ENCODE measurements around the gene WDR37. TPM values are rescaled to one million over a fixed set of nuclear protein-coding genes. Genes with fewer than 3 reads are reported as not detected.
A peak's percentile ranks its signal among the peaks of the same experiment; 100 is the strongest.
"Not testable (repeated sequence)": the region's sequence is repeated elsewhere in the genome, so short reads cannot be mapped to it uniquely, and the experiment has no call there.

WDR37 gene
- total RNA-seq, 1 experiment from 2014 or later = 7.6 TPM

DNA sequence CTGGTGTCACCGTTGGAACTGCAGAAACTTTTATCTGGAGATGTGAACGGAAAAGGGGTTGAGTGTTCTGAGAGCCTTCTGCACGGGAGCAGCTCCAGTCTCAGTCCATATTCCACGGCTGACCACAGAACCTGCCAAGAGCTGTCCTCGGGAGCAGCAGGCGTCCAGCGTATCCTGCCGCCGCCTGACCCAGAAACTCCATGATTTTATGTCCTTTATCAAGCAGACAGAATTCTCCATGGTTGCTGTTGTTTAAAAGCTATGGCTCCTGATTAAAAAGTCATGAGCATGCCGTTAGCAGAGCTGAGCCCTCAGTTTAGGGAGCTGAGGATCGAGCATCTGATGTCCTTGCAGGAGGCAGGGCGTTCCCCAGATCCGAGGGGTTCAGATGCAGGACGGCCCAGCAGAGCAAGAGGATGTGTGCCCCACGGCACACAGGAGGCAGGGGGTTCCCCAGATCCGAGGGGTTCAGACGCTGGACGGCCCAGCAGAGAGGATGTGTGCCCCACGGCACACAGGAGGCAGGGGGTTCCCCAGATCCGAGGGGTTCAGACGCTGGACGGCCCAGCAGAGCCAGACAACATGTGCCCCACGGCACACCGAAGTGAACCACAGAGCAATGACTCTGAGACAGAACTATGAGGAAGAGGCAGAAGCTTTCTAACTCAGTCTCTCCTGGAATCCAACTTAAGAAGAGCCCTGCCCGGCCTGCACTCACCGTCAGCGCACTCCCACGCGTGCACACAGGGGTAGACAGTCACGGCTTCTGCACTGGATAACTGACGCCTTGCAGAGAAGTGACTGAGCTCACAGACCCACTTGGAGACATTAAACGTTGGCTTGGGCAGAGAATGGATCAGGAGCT lies 96.4 kb downstream of the WDR37 start:
- in situ Hi-C loops (cut with HindIII; ENCODE audit: low pct_unique_long_range_greater_than_20kb, low sequenced_read_pairs) = no loop called here
- DNase-seq (ENCODE audit: low read depth, low spot score) = no peak

GRCh38 chr10:1153251-1153763 lies 97.1 kb downstream of the WDR37 start:
- DNase-seq (ENCODE audit: low read depth, low spot score) = peak; percentile 6
- in situ Hi-C loops (cut with HindIII; ENCODE audit: low pct_unique_long_range_greater_than_20kb, low sequenced_read_pairs) = no loop called here

DNA sequence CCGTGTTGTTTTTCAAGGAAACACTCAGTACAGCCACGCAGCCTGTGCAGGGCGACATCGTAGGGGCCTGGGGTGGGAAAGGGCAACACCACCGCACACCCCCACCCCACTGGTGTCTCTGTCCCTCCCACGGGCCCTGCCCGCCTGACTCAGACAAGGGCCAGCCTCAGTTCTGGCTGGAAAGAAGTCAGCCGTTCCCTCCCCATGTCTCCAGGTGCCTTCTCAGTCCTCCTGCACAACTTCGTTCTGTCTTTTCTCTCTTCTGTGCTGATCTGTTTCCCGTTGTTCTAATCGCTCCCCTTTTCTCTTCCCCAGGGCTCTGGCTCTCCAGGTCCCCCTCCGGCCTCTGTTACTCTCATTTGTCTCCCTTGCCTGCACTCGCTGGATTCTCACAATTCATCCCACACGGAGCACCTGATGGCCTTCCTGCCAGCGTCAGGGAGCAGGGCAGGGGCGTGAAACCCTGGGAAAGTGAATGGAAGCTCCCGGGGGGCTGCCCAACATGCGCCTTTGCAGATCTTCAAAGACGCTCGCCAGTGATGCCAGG lies 97.7 kb downstream of the WDR37 start:
- in situ Hi-C loops (cut with HindIII; ENCODE audit: low pct_unique_long_range_greater_than_20kb, low sequenced_read_pairs) = no loop called here
- DNase-seq (ENCODE audit: low read depth, low spot score) = no peak

GRCh38 chr10:1154531-1155295 lies 98.5 kb downstream of the WDR37 start:
- DNase-seq (ENCODE audit: low read depth, low spot score) = no peak
- in situ Hi-C loops (cut with HindIII; ENCODE audit: low pct_unique_long_range_greater_than_20kb, low sequenced_read_pairs) = no loop called here

DNA sequence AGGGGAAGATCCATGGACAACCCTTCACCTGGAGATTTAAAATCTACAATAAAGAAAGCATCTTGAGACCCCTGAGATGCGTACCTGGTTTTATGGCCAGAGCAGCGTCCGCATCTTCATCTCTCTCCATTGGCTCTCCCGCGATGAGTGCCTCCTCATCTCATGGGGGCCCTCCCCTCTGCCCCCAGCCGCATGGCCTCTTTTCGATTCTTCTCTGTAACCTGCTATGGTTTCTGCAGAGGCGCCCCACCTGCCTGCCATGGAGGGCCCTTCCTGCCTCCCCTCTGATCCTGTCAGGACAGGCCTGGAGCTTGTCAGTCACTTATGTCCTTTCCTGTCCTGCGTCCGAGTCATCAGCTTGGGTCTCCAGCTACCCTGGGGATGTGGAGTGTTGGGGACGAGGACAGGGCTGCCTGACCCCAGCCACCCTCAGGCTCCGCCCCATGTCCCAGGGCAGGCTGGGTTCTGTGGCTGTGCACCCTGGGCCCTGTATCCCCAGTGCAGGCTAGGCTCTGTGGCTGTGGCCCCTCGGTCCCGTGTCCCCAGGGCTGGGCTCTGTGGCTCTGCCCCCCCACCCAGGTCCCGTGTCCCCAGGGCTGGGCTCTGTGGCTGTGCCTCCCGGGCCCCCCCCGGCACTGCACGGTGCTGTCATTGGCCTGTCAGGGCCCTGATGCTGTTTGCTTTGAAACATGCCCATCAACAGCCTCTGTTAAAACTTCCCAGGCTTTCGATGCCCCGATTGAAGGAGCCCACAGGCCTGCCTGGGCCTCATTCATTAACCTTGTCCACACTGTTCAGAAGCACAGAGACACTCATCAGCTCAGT lies 99.8 kb downstream of the WDR37 start:
- DNase-seq (ENCODE audit: low read depth, low spot score) = no peak
- in situ Hi-C loops (cut with HindIII; ENCODE audit: low pct_unique_long_range_greater_than_20kb, low sequenced_read_pairs) = no loop called here

GRCh38 chr10:1156616-1156886 lies 100.4 kb downstream of the WDR37 start:
- in situ Hi-C loops (cut with HindIII; ENCODE audit: low pct_unique_long_range_greater_than_20kb, low sequenced_read_pairs) = no loop called here
- DNase-seq (ENCODE audit: low read depth, low spot score) = no peak

DNA sequence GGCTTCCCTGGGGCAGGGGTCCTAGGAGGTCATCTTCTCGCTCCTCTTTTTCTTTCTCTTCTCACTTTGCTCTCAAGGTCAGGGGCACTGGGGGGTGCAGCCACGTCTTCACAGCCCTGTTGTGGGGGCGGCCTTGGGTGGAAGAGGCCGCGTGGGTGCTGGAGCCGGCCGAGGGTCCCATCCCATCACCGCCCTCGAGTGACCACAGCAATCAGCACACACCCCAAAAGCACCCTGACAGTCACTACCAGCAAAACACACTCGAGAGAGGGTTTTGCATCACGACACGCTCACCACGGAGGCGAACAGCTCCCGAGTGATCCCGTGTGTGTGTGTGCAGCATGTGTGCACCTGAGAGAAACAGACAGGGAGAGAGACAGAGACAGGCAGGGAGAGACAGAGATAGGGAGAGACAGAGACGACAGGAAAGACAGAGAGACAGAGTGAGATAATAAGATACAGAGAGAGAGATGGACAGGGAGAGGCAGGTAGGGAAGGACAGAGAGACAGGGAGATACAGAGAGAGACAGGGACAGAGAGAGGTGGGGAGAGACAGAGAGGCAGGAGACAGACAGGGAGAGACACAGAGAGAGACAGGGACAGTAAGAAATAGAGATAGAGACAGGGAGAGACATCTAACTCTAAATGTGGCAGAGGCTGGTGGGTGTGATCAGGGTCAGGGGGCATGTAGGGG lies 100.9 kb downstream of the WDR37 start:
- in situ Hi-C loops (cut with HindIII; ENCODE audit: low pct_unique_long_range_greater_than_20kb, low sequenced_read_pairs) = no loop called here
- DNase-seq (ENCODE audit: low read depth, low spot score) = no peak

DNA sequence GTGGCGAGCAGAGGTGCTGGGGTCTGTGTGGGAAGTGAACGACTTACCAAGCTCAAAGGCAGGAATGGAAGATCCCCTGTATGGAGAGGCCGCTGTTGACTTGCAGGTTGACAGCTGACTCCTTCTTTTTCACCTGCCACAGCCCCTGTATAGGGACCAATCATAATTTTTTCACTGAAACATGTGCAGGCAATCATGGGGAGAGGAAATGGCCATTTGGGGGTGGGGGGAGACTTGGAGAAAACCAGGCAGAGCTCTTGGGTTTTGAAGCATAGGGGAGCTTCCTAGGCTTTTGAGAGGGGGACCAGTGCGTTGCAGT lies 101.4 kb downstream of the WDR37 start:
- DNase-seq (ENCODE audit: low read depth, low spot score) = no peak
- in situ Hi-C loops (cut with HindIII; ENCODE audit: low pct_unique_long_range_greater_than_20kb, low sequenced_read_pairs) = no loop called here

GRCh38 chr10:1158066-1158465 lies 101.9 kb downstream of the WDR37 start:
- in situ Hi-C loops (cut with HindIII; ENCODE audit: low pct_unique_long_range_greater_than_20kb, low sequenced_read_pairs) = no loop called here
- no peak for DNase-seq (ENCODE audit: low read depth, low spot score)

DNA sequence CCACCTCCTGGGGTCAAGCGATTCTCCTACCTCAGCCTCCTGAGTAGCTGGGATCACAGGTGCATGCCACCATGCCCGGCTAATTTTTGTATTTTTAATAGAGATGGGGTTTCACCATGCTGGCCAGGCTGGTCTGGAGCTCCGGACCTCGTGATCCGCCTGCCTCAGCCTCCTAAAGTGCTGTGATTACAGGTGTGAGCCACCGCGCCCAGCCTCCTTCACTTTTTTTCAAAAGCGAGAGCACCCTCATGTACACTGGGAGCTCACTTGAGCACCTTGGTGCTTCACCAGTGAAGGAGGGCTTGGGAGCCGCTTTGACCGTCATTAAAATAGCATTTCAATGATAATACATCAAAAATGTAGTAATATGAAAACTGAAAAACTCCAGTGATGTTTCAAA lies 102.4 kb downstream of the WDR37 start:
- DNase-seq (ENCODE audit: low read depth, low spot score); in situ Hi-C loops (cut with HindIII; ENCODE audit: low pct_unique_long_range_greater_than_20kb, low sequenced_read_pairs): not testable (repeated sequence)

DNA sequence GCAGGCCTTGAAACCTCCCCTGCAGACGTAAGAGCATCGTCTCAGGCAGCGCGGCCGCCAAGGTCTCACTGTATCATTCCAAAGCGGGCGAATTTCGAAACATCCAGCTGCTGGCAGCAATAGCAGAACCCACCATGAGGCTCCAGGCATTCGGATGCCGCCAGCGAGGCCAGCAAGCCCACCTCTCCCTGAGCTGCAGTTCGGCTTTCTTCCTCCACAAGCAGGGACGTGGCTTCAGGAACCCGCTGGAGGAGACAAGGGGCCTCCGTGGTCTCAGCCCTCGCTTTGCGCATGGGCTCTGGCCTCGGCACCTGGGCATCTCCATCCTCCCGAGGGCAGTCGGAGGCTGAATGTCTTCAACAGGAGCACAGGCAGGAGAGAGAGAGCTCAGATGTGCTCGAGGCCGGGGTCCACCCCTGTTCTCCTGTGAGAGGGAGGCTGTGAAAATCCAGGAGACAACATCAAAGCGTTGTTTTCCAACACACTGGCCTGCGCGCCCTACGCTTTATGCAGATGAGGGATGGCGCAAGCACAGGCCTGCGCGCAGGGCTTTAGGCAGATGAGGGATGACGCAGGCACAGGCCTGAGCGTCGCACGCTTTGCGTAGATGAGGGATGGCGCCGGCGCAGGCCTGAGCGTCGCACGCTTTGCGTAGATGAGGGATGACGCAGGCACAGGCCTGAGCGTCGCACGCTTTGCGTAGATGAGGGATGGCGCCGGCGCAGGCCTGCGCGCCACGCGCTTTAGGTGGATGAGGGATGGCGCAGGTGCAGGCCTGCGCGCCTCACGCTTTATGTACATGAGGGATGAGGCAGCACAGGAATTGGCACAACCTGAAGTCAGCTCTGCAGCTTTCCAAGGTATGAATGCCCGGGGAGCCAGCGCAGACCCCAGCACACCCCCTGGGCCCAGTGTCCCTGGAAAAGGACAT lies 103.2 kb downstream of the WDR37 start:
- DNase-seq (ENCODE audit: low read depth, low spot score) = no peak
- in situ Hi-C loops (cut with HindIII; ENCODE audit: low pct_unique_long_range_greater_than_20kb, low sequenced_read_pairs) = no loop called here

DNA sequence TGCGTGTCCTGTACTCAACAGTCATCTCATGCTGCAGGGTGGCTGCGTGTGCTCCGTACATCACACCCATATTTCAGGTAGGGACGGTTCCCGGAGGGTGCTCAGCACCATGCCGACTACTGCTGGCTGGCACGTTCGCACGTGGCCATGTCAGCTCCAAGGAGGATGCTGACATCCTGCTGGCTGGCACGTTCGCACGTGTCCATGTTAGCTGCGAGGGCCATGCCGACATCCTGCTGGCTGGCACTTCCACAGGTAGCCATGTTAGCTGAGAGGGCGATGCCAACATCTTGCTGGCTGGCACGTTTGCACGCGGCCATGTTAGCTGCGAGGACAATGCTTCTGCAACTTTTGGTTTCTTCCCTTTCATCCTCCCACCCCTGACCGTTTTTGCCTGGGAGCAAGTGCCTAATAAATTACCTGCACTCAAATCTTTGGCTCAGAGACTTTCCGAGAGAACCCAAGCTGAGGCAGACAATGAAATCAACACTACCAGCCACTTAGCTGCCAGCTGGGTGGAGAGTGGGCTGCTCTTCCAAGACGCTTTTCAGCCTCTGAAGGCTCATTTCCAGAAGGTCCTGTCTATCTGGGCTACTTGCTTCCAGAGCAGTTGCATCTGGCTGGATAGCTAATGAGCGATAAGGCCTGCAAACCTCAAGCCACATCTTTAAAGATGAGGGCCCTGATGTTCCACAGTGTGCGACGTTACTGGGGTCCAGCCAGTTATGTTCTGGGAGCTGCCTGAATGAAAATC lies 104.6 kb downstream of the WDR37 start:
- no peak for DNase-seq (ENCODE audit: low read depth, low spot score)
- in situ Hi-C loops (cut with HindIII; ENCODE audit: low pct_unique_long_range_greater_than_20kb, low sequenced_read_pairs) = no loop called here

DNA sequence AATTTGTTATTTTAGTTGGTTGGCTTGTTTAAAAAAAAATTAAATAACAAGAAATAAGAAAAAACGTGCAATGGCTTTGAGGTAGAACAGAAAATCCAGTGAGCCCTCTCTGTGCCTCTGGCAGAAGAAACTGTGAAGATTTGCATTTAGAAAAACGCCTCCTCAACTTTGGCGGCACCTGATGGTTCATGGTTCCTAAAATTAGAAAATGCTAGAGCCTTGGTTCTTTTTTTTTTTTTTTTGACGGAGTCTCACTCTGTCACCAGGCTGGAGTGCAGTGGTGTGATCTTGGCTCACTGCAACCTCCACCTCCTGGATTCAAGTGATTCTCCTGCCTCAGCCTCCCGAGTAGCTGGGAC lies 105.1 kb downstream of the WDR37 start:
- DNase-seq (ENCODE audit: low read depth, low spot score); in situ Hi-C loops (cut with HindIII; ENCODE audit: low pct_unique_long_range_greater_than_20kb, low sequenced_read_pairs): not testable (repeated sequence)

GRCh38 chr10:1162481-1163203 lies 106.5 kb downstream of the WDR37 start:
- no peak for DNase-seq (ENCODE audit: low read depth, low spot score)
- in situ Hi-C loops (cut with HindIII; ENCODE audit: low pct_unique_long_range_greater_than_20kb, low sequenced_read_pairs) = no loop called here

GRCh38 chr10:1163204-1163660 lies 107.0 kb downstream of the WDR37 start:
- in situ Hi-C loops (cut with HindIII; ENCODE audit: low pct_unique_long_range_greater_than_20kb, low sequenced_read_pairs) = no loop called here
- no peak for DNase-seq (ENCODE audit: low read depth, low spot score)
